ENCODE data around the gene RNF113B. TPM values are rescaled to one million over a fixed set of nuclear protein-coding genes. Genes with fewer than 3 reads are reported as not detected.

Gene RNF113B
- total RNA-seq, 2 experiments from 2014 or later = not detected

GRCh38 chr13:98134901-98135300 lies 42.2 kb downstream of the RNF113B start:
- no peak overlapping the region for H2AFZ ChIP-seq (ENCODE audit: low read length)
- H3K9me3 ChIP-seq (ENCODE audit: low read length) = no peaks in the 10 kb centered on the region
- H3K79me2 ChIP-seq (ENCODE audit: insufficient read depth, low read depth, low read length) = no peaks in the 10 kb centered on the region
- H3K27ac ChIP-seq (ENCODE audit: low read depth, low read length, poor library complexity, severe bottlenecking) = no peak overlapping the region
- H3K9me2 ChIP-seq (ENCODE audit: insufficient read depth, low read length) = no peaks in the 10 kb centered on the region
- no peak for DNase-seq (ENCODE audit: low spot score)
- H3K4me1 ChIP-seq (ENCODE audit: insufficient read depth, low read length, poor library complexity, severe bottlenecking) = no peaks in the 10 kb centered on the region
- TF ChIP-seq CTCF (conservative IDR thresholded peaks at IDR 0.05; ENCODE audit: low read length) = no peak
- no peak for TF ChIP-seq EZH2phosphoT487 (IDR thresholded peaks at IDR 0.05; ENCODE audit: borderline replicate concordance, low read depth, low read length)
- ChIA-PET POLR2A (no interaction called here), CTCF (ENCODE audit: unreplicated experiment) (no interaction called here)
- no peak overlapping the region for H3K4me2 ChIP-seq (ENCODE audit: low read length)
- H4K20me1 ChIP-seq (ENCODE audit: insufficient read depth, low read length) = no peaks in the 10 kb centered on the region
- no peak overlapping the region for H3K4me3 ChIP-seq (ENCODE audit: low read depth, low read length, poor library complexity, severe bottlenecking)
- intact Hi-C loops (cut with micrococcal nuclease; ENCODE audit: unreplicated experiment) = no loop called here
- no peaks in the 10 kb centered on the region for H3K36me3 ChIP-seq (ENCODE audit: insufficient read depth, low read length)
- BruUV-seq (replicated peaks) = no TSS peak

GRCh38 chr13:98133946-98134345 lies 43.1 kb downstream of the RNF113B start:
- Histone ChIP-seq H3K79me2 (ENCODE audit: insufficient read depth, low read depth, low read length) (no peaks in the 10 kb centered on the region), H3K4me3 (ENCODE audit: low read depth, low read length, poor library complexity, severe bottlenecking) (no peak overlapping the region), H3K4me2 (ENCODE audit: low read length) (no peak overlapping the region), H3K36me3 (ENCODE audit: insufficient read depth, low read length) (no peaks in the 10 kb centered on the region), H3K9me2 (ENCODE audit: insufficient read depth, low read length) (no peaks in the 10 kb centered on the region), H2AFZ (ENCODE audit: low read length) (no peak overlapping the region), H3K27ac (ENCODE audit: low read depth, low read length, poor library complexity, severe bottlenecking) (no peak overlapping the region), H4K20me1 (ENCODE audit: insufficient read depth, low read length) (no peaks in the 10 kb centered on the region), H3K9me3 (ENCODE audit: low read length) (no peaks in the 10 kb centered on the region), H3K4me1 (ENCODE audit: insufficient read depth, low read length, poor library complexity, severe bottlenecking) (no peaks in the 10 kb centered on the region)
- no peak for DNase-seq (ENCODE audit: low spot score)
- POLR2A ChIA-PET = no interaction called here
- CTCF ChIA-PET (ENCODE audit: unreplicated experiment) = no interaction called here
- BruUV-seq (replicated peaks) = no TSS peak
- TF ChIP-seq EZH2phosphoT487 (IDR thresholded peaks at IDR 0.05; ENCODE audit: borderline replicate concordance, low read depth, low read length) (no peak), CTCF (conservative IDR thresholded peaks at IDR 0.05; ENCODE audit: low read length) (no peak)
- intact Hi-C loops (cut with micrococcal nuclease; ENCODE audit: unreplicated experiment) = no loop called here

GRCh38 chr13:98129059-98129746 lies 47.9 kb downstream of the RNF113B start:
- Histone ChIP-seq H3K9me3 (ENCODE audit: low read length) (no peaks in the 10 kb centered on the region), H3K27ac (ENCODE audit: low read depth, low read length, poor library complexity, severe bottlenecking) (no peak overlapping the region), H3K9me2 (ENCODE audit: insufficient read depth, low read length) (no peaks in the 10 kb centered on the region), H3K4me2 (ENCODE audit: low read length) (no peak overlapping the region), H3K4me1 (ENCODE audit: insufficient read depth, low read length, poor library complexity, severe bottlenecking) (no peaks in the 10 kb centered on the region), H2AFZ (ENCODE audit: low read length) (no peak overlapping the region), H3K79me2 (ENCODE audit: insufficient read depth, low read depth, low read length) (no peaks in the 10 kb centered on the region), H3K4me3 (ENCODE audit: low read depth, low read length, poor library complexity, severe bottlenecking) (no peak overlapping the region), H3K36me3 (ENCODE audit: insufficient read depth, low read length) (no peaks in the 10 kb centered on the region), H4K20me1 (ENCODE audit: insufficient read depth, low read length) (no peaks in the 10 kb centered on the region)
- no TSS peak for BruUV-seq (replicated peaks)
- no peak for DNase-seq (ENCODE audit: low spot score)
- TF ChIP-seq EZH2phosphoT487 (IDR thresholded peaks at IDR 0.05; ENCODE audit: borderline replicate concordance, low read depth, low read length) (no peak), CTCF (conservative IDR thresholded peaks at IDR 0.05; ENCODE audit: low read length) (no peak)
- intact Hi-C loops (cut with micrococcal nuclease; ENCODE audit: unreplicated experiment) = no loop called here
- POLR2A ChIA-PET = interaction anchor here (0.6 kb wide), 1 partner anchor 86 kb away, joined by 3 read pairs; no protein-coding TSS in a partner anchor
- CTCF ChIA-PET (ENCODE audit: unreplicated experiment) = no interaction called here

Measured in OCI-LY7 (cell line).